Suprapubic skin (tissue), 4 donors: ENCODE results near the gene IKZF1.

Experiments used
- CTCF ChIP-seq, 2 donors: fragments of 200-600 bp in 1 of 2; fragments of 450-650 bp in 1 of 2; sonication (generic) in 1 of 2; IDR thresholded peaks; one replicate each; pipeline ENCODE4 v1.5.1; 2016 to 2019; ENCODE audit warnings: antibody characterized with exemption in 2 of 2, mild to moderate bottlenecking in 1 of 2, moderate library complexity in 1 of 2
- EP300 ChIP-seq: sonication (generic); formaldehyde crosslinking; IDR thresholded peaks from one replicate; pipeline ENCODE4 v1.6.1; 2017; ENCODE audit warnings: antibody characterized with exemption
- POLR2AphosphoS5 ChIP-seq, 3 donors: sonication (generic); formaldehyde crosslinking; IDR thresholded peaks; one replicate each; pipeline ENCODE4 v1.6.1; 2017; ENCODE audit warnings: antibody characterized with exemption in 3 of 3

GRCh38 chr7:50399635-50400034, 95.1 kb downstream of the IKZF1 start:
- no peak for TF ChIP-seq CTCF (IDR thresholded peaks at IDR 0.05)
- no peak for TF ChIP-seq EP300
- TF ChIP-seq POLR2AphosphoS5 (IDR thresholded peaks at IDR 0.05): no peak
